ENCODE measurements around the gene ZNF792. TPM values are rescaled to one million over a fixed set of nuclear protein-coding genes. Genes with fewer than 3 reads are reported as not detected.
"Not testable (repeated sequence)": the region's sequence is repeated elsewhere in the genome, so short reads cannot be mapped to it uniquely, and the experiment has no call there.

ZNF792 gene
- total RNA-seq, 1 donor = 6.5 TPM

DNA sequence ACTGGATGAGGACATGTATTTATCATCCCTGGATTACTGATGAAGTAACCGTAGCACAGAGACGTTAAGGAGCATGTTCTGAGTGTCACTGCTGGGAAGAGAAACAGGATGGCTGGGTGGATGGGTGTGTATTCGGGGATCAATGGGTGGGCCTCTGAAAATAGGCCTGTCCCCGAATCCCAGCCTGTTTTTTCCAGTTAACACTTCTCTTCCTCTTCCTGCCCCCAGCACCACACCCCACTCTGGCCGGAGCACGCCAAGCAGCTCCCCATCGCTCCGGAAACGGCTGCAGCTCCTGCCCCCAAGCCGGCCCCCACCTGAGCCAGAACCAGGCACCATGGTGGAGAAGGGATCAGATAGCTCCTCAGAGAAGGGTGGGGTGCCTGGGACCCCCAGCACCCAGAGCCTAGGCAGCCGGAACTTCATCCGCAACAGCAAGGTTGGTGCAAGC lies 44.9 kb upstream of the ZNF792 start:
- H3K4me3 ChIP-seq (ENCODE audit: low read depth, low read length) = no peak overlapping the region
- TF ChIP-seq, protein P1, sequence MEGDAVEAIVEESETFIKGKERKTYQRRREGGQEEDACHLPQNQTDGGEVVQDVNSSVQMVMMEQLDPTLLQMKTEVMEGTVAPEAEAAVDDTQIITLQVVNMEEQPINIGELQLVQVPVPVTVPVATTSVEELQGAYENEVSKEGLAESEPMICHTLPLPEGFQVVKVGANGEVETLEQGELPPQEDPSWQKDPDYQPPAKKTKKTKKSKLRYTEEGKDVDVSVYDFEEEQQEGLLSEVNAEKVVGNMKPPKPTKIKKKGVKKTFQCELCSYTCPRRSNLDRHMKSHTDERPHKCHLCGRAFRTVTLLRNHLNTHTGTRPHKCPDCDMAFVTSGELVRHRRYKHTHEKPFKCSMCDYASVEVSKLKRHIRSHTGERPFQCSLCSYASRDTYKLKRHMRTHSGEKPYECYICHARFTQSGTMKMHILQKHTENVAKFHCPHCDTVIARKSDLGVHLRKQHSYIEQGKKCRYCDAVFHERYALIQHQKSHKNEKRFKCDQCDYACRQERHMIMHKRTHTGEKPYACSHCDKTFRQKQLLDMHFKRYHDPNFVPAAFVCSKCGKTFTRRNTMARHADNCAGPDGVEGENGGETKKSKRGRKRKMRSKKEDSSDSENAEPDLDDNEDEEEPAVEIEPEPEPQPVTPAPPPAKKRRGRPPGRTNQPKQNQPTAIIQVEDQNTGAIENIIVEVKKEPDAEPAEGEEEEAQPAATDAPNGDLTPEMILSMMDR (IDR thresholded peaks at IDR 0.05; ENCODE audit: insufficient read depth, low read depth, low read length) = no peak
- no peak for DNase-seq (ENCODE audit: low read depth)

DNA sequence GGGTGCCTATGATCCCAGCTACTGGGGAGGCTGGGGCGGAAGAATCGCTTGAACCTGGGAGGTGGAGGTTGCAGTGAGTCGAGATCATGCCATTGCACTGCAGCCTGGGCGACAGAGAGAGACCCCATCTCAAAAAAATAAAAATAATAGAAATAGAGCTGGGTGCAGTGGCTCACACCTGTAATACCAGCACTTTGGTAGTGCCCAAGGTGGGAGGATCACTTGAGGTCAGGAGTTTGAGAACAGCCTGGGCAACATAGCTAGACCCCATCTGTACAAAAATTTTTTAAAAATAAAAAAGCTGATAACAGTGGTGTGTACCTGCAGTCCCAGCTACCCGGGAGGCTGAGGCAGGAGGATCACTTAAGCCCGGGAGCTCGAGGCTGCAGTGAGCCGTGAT lies 43.4 kb upstream of the ZNF792 start:
- not testable (repeated sequence) for H3K4me3 ChIP-seq (ENCODE audit: low read depth, low read length); DNase-seq (ENCODE audit: low read depth)

DNA sequence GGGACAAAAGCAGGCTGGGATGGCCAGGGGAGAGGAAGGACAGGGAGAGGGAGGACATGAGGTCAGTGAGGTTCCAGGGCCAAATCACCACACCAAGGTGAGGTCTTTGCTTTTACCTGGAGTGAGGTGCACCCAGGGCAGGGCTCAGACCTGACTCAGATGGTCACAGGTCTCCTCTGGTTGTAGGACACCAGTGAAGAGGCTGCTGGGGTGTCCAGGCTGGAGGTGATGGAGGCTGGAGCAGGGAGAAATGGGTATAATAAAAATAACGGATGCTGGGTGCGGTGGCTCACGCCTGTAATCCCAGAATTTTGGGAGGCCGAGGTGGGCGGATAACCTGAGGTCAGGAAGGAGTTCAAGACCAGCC lies 43.0 kb upstream of the ZNF792 start:
- no peak overlapping the region for H3K4me3 ChIP-seq (ENCODE audit: low read depth, low read length)
- no peak for DNase-seq (ENCODE audit: low read depth)
- TF ChIP-seq, protein P1 (IDR thresholded peaks at IDR 0.05; ENCODE audit: insufficient read depth, low read depth, low read length) = no peak

DNA sequence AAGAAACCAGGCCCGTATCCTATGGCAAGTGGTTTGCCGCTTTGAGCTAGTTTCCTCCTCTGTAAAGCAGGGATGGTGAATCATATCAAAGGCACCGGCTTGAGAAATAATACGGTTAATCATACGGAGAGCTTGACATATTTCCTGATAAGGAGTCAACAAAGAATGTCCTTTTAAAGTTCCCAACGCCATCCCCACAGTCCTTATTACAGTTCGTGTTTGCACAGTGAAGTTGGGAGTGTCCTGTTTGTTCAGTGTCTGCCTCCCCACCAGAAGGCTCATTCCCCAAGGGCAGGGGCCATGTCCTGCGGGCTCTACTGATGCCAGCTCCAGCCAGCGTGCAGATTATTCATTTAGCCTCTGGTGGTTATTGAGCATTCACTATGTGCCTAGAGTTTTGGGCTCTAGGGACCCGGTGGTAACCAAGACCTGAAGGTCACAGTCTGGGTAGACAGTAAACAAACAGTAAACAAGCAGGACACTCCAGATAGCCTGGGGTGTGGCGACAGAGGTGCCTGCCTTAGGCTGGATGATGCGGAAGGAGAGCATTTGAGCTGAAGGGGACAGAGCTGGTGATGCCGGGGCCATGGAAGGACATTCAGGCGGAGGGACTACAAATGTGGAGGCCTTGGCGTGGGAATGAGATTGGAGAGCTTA lies 42.4 kb upstream of the ZNF792 start:
- H3K4me3 ChIP-seq (ENCODE audit: low read depth, low read length) = no peak overlapping the region
- TF ChIP-seq, protein P1 (IDR thresholded peaks at IDR 0.05; ENCODE audit: insufficient read depth, low read depth, low read length) = no peak
- DNase-seq (ENCODE audit: low read depth) = peak; percentile 57

DNA sequence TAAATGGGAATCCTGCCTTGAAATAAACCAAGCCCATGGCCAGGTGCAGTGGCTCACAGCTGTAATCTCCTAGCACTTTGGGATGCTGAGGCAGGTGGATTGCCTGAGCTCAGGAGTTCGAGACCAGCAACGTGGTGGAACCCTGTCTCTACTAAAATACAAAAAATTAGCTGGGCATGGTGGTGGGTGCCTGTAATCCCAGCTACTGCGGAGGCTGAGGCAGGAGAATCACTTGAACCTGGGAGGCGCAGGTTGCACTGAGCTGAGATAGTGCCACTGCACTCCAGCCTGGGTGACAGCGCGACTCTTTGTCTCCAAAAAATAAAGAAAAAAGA lies 41.9 kb upstream of the ZNF792 start:
- H3K4me3 ChIP-seq (ENCODE audit: low read depth, low read length); DNase-seq (ENCODE audit: low read depth): not testable (repeated sequence)

DNA sequence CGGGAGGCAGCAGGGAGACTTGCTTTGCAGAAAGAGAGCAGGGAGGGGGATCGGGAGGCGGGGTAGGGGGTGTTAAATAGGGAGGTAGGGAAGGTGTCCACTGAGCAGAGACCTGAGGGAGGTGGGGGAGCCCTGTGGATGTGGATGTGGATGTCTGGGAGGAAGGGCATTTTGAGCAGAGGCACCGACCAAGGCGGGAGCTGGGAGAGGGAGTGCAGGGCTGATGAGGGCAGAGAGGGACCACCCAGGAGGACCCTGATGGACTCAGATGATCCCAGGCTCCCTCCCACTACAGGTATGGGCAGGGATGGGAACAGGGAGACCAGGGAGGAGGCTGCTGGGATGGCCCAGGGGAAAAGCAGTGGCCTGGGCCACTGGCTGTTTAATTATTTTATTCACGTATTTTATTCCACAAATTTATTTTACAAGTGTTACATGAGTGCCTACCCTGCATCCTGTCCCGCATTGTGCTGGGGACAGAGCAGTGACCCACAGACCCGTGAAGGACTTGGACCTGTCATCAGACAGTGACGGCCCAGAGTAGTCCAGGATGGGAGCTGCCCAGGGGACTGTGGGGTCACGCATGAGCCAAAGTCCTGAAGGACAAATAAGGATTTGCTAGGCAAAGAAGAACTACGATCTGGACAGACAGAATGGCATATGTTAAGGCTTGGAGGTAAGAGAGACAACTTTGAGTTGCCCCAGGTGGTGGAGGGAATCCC lies 41.4 kb upstream of the ZNF792 start:
- H3K4me3 ChIP-seq (ENCODE audit: low read depth, low read length) = no peak overlapping the region
- TF ChIP-seq, protein P1 (IDR thresholded peaks at IDR 0.05; ENCODE audit: insufficient read depth, low read depth, low read length) = no peak
- DNase-seq (ENCODE audit: low read depth) = no peak

DNA sequence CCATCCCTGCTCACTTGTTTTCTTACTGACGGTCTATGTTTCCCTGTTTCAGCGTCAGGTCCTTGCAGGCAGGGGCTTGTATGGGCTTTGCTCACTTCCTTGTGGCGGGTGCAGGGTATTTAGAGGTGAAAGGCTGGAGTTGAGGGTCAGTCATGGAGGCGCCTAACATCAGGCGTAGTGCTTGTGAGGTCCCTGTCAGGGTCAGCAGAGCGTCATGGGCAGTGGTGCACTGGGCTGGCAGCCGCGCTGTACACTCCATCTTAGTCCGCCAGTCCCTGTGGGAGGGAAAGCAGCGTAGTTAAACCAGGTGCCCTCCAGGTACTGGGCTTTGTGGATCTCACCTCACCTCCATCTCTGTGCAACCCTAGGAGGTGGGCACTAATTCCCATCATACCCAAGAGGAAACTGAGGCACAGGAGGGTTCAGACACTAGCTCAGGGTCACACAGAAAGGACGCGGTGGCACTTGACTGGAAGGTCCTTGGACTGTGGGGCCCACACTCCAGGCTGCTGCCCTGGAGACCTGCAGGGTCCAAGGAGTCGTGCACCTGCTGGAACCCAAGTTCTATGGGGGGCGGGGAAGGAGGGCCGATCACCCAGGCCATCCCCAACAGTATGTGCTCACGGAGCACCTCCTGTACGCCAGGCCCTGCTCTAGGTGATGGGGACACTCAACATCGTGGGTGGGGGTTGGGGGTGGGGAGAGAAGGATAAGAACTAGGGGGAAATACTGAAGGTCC lies 40.7 kb upstream of the ZNF792 start:
- no peak overlapping the region for H3K4me3 ChIP-seq (ENCODE audit: low read depth, low read length)
- TF ChIP-seq, protein P1 (IDR thresholded peaks at IDR 0.05; ENCODE audit: insufficient read depth, low read depth, low read length) = no peak
- no peak for DNase-seq (ENCODE audit: low read depth)
